Measurements from ENCODE around the gene PRDM2.

DNA sequence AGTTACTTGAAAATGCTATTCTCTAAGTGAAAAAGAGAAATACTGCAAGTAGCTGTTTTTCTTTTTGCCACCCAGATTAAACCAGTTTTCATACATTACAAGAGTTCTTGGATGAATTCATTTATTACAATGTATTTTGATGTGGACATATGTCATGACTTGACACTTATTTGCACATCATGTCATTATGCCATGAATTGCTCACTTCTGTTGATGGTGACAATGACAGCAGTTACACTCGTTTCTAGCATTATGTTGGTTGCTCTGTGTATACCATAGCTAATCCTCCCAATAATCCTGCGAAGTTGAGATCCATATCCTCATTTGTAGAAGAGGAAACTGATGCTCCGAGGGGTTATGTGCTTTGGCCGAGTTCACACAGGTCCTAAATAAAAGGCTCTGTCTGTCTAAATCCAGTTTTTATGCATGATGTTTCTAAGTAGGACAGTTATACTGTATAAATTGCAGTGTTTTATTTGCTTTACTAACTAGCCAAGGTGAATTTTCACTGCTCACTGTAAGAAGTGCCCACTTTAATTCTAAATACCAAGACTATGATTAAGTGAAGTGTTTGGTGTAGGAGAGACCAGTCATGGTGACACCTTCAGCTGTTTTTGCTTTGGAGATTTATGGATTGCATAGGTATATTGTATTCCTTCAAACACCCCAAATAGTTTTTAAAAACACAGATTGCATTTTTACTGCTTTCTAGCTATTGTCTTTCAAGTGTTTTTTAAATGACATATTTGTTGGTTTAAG is 56.7 kb downstream of the PRDM2 start:
- no peak for TF ChIP-seq EZH2 (IDR thresholded peaks at IDR 0.05; ENCODE audit: insufficient read depth, poor library complexity, severe bottlenecking)
- TF ChIP-seq EZH2phosphoT487 (IDR thresholded peaks at IDR 0.05; ENCODE audit: insufficient read depth, low read depth) = no peak
